K562 (cell line): ENCODE data around the gene ANKRD44. TPM values are rescaled to one million over a fixed set of nuclear protein-coding genes. Genes with fewer than 3 reads are reported as not detected.

Experiments used
- ATAC-seq: fragments of 200-7000 bp; cut with Tn5 transposase; 3 replicates; pipeline ENCODE4 v1.9.1; 2020; ENCODE audit warnings: moderate library complexity
- BruUV-seq: library from RNA; stranded (reverse); fragments of 400-500 nt; replicated peaks from 2 replicates; lab custom pipeline; 2021; lab: Mats Ljungman, UMichigan
- CTCF ChIA-PET: fragments of 300-600 bp; formaldehyde crosslinking; extraction: SDS; loops from one replicate; lab custom pipeline; 2021; ENCODE audit warnings: low intra/inter-chr PET ratio; lab: Yijun Ruan, JAX
- POLR2A ChIA-PET: fragments of 300-600, 350-650 bp; sonication (Branson Sonifier 250); formaldehyde crosslinking; extraction: SDS; loops from one replicate; lab custom pipeline; 2021; ENCODE audit warnings: antibody characterized with exemption, inconsistent platforms; lab: Yijun Ruan, JAX
- DNase-seq, 4 experiments: peaks; one replicate each; pipeline versions ENCODE4 v3.0.0 to v3.0.0-alpha.2; 2011 to 2018; ENCODE audit warnings: low spot score in 3 of 4, mixed read lengths in 3 of 4; ENCODE audit errors: extremely low read depth in 1 of 4
- FAIRE-seq: peaks from 2 replicates; lab custom pipeline; 2011; peaks lifted over from hg19 to GRCh38; lab: Jason Lieb, UNC
- H2AFZ ChIP-seq: 2 replicates; pipeline ENCODE4 v1.6.0; 2011; ENCODE audit warnings: low read depth, low read length, control low read depth, inconsistent platforms
- H3K27ac ChIP-seq: fragments of 200-600 bp; 3 replicates; pipeline ENCODE4 v1.8.0; 2011; ENCODE audit warnings: low read depth, mild to moderate bottlenecking, control low read depth, inconsistent platforms, low read length, moderate library complexity, mixed read lengths; ENCODE audit errors: extremely low read depth
- H3K27me3 ChIP-seq, 2 experiments: fragments of 300-600 bp in 1 of 2; 2 replicates in 1 of 2; 3 replicates in 1 of 2; pipeline versions ENCODE4 v1.6.0 to v1.8.0; 2011; ENCODE audit warnings: inconsistent platforms in 2 of 2, low read length in 2 of 2, mild to moderate bottlenecking in 1 of 2, mixed read lengths in 1 of 2, moderate library complexity in 1 of 2; ENCODE audit not compliant: control insufficient read depth in 2 of 2, insufficient read depth in 2 of 2
- H3K36me3 ChIP-seq: fragments of 300-600 bp; 3 replicates; pipeline ENCODE4 v1.8.0; 2011; ENCODE audit warnings: mild to moderate bottlenecking, low read length, inconsistent platforms; ENCODE audit not compliant: control insufficient read depth, insufficient read depth
- H3K4me1 ChIP-seq, 2 experiments: fragments of 200-600 bp in 1 of 2; replicated peaks in 1 of 2; 2 replicates in 1 of 2; 3 replicates in 1 of 2; pipeline versions ENCODE4 v1.5.1 to v1.8.0; 2011; ENCODE audit warnings: inconsistent platforms in 2 of 2, low read length in 2 of 2, mild to moderate bottlenecking in 1 of 2, mixed read lengths in 1 of 2, moderate library complexity in 1 of 2; ENCODE audit not compliant: control insufficient read depth in 2 of 2, insufficient read depth in 2 of 2
- H3K4me2 ChIP-seq: 2 replicates; pipeline ENCODE4 v1.6.1; 2011; ENCODE audit warnings: low read length, control low read depth, inconsistent platforms, mixed read lengths; ENCODE audit not compliant: insufficient read depth
- H3K4me3 ChIP-seq: fragments of 200-600 bp; sonication (generic), shearing (Covaris generic); 2 replicates; pipeline ENCODE4 v1.5.1; 2016; ENCODE audit warnings: control low read depth, inconsistent platforms
- H3K79me2 ChIP-seq: fragments of 200-600 bp; 3 replicates; pipeline ENCODE4 v1.8.0; 2011; ENCODE audit warnings: low read length, inconsistent platforms; ENCODE audit not compliant: control insufficient read depth, insufficient read depth
- H3K9ac ChIP-seq, 2 experiments: 2 replicates each; pipeline versions ENCODE4 v1.6.0 to v1.6.1; 2011; ENCODE audit warnings: low read depth in 2 of 2, low read length in 2 of 2, control low read depth in 1 of 2, inconsistent platforms in 1 of 2, mild to moderate bottlenecking in 1 of 2, mixed read lengths in 1 of 2; ENCODE audit not compliant: insufficient read depth in 1 of 2
- H3K9me1 ChIP-seq: one replicate; pipeline ENCODE4 v1.6.0; 2011; ENCODE audit warnings: inconsistent platforms, mild to moderate bottlenecking, low read length, moderate library complexity; ENCODE audit not compliant: control insufficient read depth, insufficient read depth
- H3K9me3 ChIP-seq: replicated peaks from 2 replicates; pipeline ENCODE4 v1.5.1; 2011; ENCODE audit warnings: low read depth, low read length, inconsistent platforms; ENCODE audit not compliant: control insufficient read depth, insufficient read depth
- H4K20me1 ChIP-seq: replicated peaks from 2 replicates; pipeline ENCODE4 v1.6.1; 2011; ENCODE audit warnings: low read length, inconsistent platforms, mixed read lengths; ENCODE audit not compliant: control insufficient read depth, insufficient read depth
- ARHGAP35 ChIP-seq: fragments of 450-650 bp; IDR thresholded peaks from 2 replicates; pipeline ENCODE4 v1.6.1; 2018; ENCODE audit not compliant: partially characterized antibody
- ARNT ChIP-seq, 2 experiments: fragments of 450-650 bp; IDR thresholded peaks; 2 replicates each; pipeline ENCODE4 v1.6.1; 2016; ENCODE audit warnings: mild to moderate bottlenecking in 1 of 2
- CBX8 ChIP-seq: fragments of 200-600 bp; sonication (generic); IDR thresholded peaks from 2 replicates; pipeline ENCODE4 v1.6.1; 2012; ENCODE audit warnings: borderline replicate concordance, mixed run types, low read depth, mild to moderate bottlenecking, moderate library complexity, mixed read lengths, low read length, control low read depth, inconsistent platforms; ENCODE audit not compliant: poor library complexity, severe bottlenecking; ENCODE audit errors: extremely low read depth
- CGGBP1 ChIP-seq: fragments of 250-450 bp; sonication (Bioruptor Pico); IDR thresholded peaks from 2 replicates; pipeline ENCODE4 v1.9.0; 2021; ENCODE audit warnings: mild to moderate bottlenecking
- ETV1 ChIP-seq: fragments of 450-650 bp; conservative IDR thresholded peaks from 2 replicates; pipeline ENCODE4 v1.6.1; 2016; ENCODE audit warnings: missing genetic modification characterization, control low read depth, low read depth, missing compliant biosample characterization
- HNRNPL ChIP-seq: fragments of 200-400 bp; formaldehyde crosslinking; IDR thresholded peaks from 2 replicates; pipeline ENCODE4 v1.6.1; 2017; ENCODE audit warnings: low read depth, mild to moderate bottlenecking, low read length
- NEUROD1 ChIP-seq: fragments of 150-350 bp; IDR thresholded peaks from 2 replicates; pipeline ENCODE4 v1.6.1; 2014; ENCODE audit warnings: borderline replicate concordance, low read length, low read depth; ENCODE audit not compliant: partially characterized antibody
- NR2C2 ChIP-seq, 2 experiments: fragments of 200-800 bp in 1 of 2; sonication (Bioruptor generic) in 1 of 2; sonication (generic) in 1 of 2; formaldehyde crosslinking in 1 of 2; IDR thresholded peaks; 2 replicates each; pipeline versions ENCODE4 v1.6.1 to v1.8.0; 2016 to 2022; ENCODE audit warnings: mild to moderate bottlenecking in 1 of 2, missing compliant biosample characterization in 1 of 2, missing genetic modification characterization in 1 of 2, missing genetic modification reagents in 1 of 2
- NR4A1 ChIP-seq, 2 experiments: fragments of 250-450 bp in 1 of 2; fragments of 450-650 bp in 1 of 2; sonication (Bioruptor Pico) in 1 of 2; IDR thresholded peaks; 2 replicates each; pipeline versions ENCODE4 v1.4.0 to v1.6.1; 2016 to 2020; ENCODE audit warnings: mild to moderate bottlenecking in 2 of 2, missing compliant biosample characterization in 1 of 2, missing genetic modification characterization in 1 of 2, moderate library complexity in 1 of 2
- PHF20 ChIP-seq: fragments of 450-650 bp; IDR thresholded peaks from 2 replicates; pipeline ENCODE4 v1.6.1; 2018; ENCODE audit not compliant: partially characterized antibody
- PRMT5 ChIP-seq: sonication (generic); formaldehyde crosslinking; IDR thresholded peaks from 2 replicates; pipeline ENCODE4 v1.5.0; 2020; ENCODE audit warnings: missing genetic modification reagents
- SMARCA5 ChIP-seq: fragments of 450-650 bp; IDR thresholded peaks from 2 replicates; pipeline ENCODE4 v1.6.1; 2016
- TBP ChIP-seq: optimal IDR thresholded peaks from 2 replicates; pipeline ENCODE3; 2011; ENCODE audit warnings: low read depth, low read length, improper control_type of control experiment
- TRIM28 ChIP-seq: fragments of 450-650 bp; IDR thresholded peaks from 2 replicates; pipeline ENCODE4 v1.6.1; 2017
- USF2 ChIP-seq: sonication (generic); formaldehyde crosslinking; IDR thresholded peaks from 2 replicates; pipeline ENCODE4 v1.5.0; 2020; ENCODE audit warnings: missing genetic modification reagents
- VEZF1 ChIP-seq: fragments of 200-800 bp; sonication (Bioruptor generic); IDR thresholded peaks from 2 replicates; pipeline ENCODE4 v1.6.1; 2017; ENCODE audit warnings: missing genetic modification characterization, missing compliant biosample characterization
- ZKSCAN3 ChIP-seq: fragments of 250-450 bp; sonication (Bioruptor Pico); IDR thresholded peaks from 2 replicates; pipeline ENCODE4 v1.4.0; 2020
- ZNF282 ChIP-seq: sonication (generic); formaldehyde crosslinking; IDR thresholded peaks from 2 replicates; pipeline ENCODE4 v1.8.1; 2023; ENCODE audit warnings: missing genetic modification reagents
- WGBS: fragments of 100-300 bp; shearing (Covaris generic); methylation state at CpG from one replicate; pipeline ENCODE4 v1.1.6; 2016; ENCODE audit warnings: low coverage, mixed read lengths; ENCODE audit not compliant: insufficient coverage; ENCODE audit errors: missing lambda C conversion rate; 5-methylcytosine and 5-hydroxymethylcytosine counted together
- in situ Hi-C: fragments of 300-500 bp; cut with MboI; formaldehyde crosslinking; loops from 4 replicates; pipeline ENCODE4 v1.15.0; 2018; ENCODE audit warnings: inconsistent platforms, mixed read lengths
- intact Hi-C: fragments of 100-400 bp; cut with micrococcal nuclease; formaldehyde crosslinking; loops from 2 replicates; pipeline ENCODE4 v1.14.2; 2022
- polyA plus RNA-seq, 8 experiments: library from polyadenylated mRNA; depleted of rRNA in 4 of 8; stranded (reverse) in 5 of 8; unstranded in 3 of 8; fragments of >200 nt; fragmentation: Nextera tagmentation in 2 of 8; fragmentation: Illumina TruSeq in 1 of 8; extraction: Ambion mirVana in 2 of 8; extraction: Trizol in 1 of 8; gene quantifications; 2 replicates each; pipeline versions ENCODE4 v1.2.1 to v1.2.3, GENCODE V29; 2011 to 2014; ENCODE audit warnings: inconsistent platforms in 1 of 8, missing spikeins in 1 of 8
- total RNA-seq, 7 experiments: library from RNA; depleted of rRNA in 6 of 7; stranded (reverse); fragments of >200 nt in 6 of 7; fragmentation: Illumina TruSeq in 2 of 7; extraction: Trizol in 2 of 7; gene quantifications; 2 replicates each; pipeline versions ENCODE4 v1.2.1 to v1.2.3, GENCODE V29; 2011 to 2021; ENCODE audit warnings: low replicate concordance in 1 of 7

ANKRD44 gene
- total and polyA plus RNA-seq, 9 of the 15 experiments (the other 6 are each of a cell fraction or from before 2014, with no cell fraction given): 0.03 to 0.64 (median 0.07) TPM; not detected in 3

GRCh38 chr2:197181491-197181890, 129.1 kb downstream of the ANKRD44 start:
- Histone ChIP-seq H4K20me1 (no peaks in the 10 kb centered on the region), H3K9ac (no peak overlapping the region), H3K79me2 (no peaks in the 10 kb centered on the region), H3K36me3 (no peaks in the 10 kb centered on the region), H3K4me3 (no peak overlapping the region), H3K4me2 (no peak overlapping the region), H3K27me3 (no peaks in the 10 kb centered on the region), H3K4me1 (no peaks in the 10 kb centered on the region), H3K9me1 (no peaks in the 10 kb centered on the region), H3K9me3 (no peaks in the 10 kb centered on the region), H3K27ac (no peak overlapping the region), H2AFZ (no peak overlapping the region)
- POLR2A ChIA-PET: no interaction called here
- FAIRE-seq (no peak), DNase-seq (no peak), ATAC-seq (no peak)
- no peak for TF ChIP-seq SMARCA5
- TF ChIP-seq USF2 (CRISPR knock-in tag): no peak
- TF ChIP-seq VEZF1 (CRISPR knock-in tag): no peak
- TF ChIP-seq ZKSCAN3 (CRISPR knock-in tag): no peak
- TF ChIP-seq NEUROD1: no peak
- TF ChIP-seq TRIM28: no peak
- no peak for TF ChIP-seq PRMT5 (CRISPR knock-in tag)
- TF ChIP-seq NR2C2 (CRISPR knock-in tag; IDR thresholded peaks at IDR 0.05): no peak
- no peak for TF ChIP-seq NR2C2 (tag; IDR thresholded peaks at IDR 0.05)
- TF ChIP-seq ETV1 (tag): no peak
- no peak for TF ChIP-seq NR4A1 (CRISPR knock-in tag; IDR thresholded peaks at IDR 0.05)
- TF ChIP-seq NR4A1 (tag; IDR thresholded peaks at IDR 0.05): no peak
- no peak for TF ChIP-seq CBX8
- TF ChIP-seq PHF20: no peak
- no peak for TF ChIP-seq ZNF282 (CRISPR knock-in tag)
- TF ChIP-seq ARHGAP35: no peak
- TF ChIP-seq CGGBP1 (CRISPR knock-in tag): no peak
- no peak for TF ChIP-seq TBP
- TF ChIP-seq ARNT (IDR thresholded peaks at IDR 0.05): no peak
- TF ChIP-seq HNRNPL: no peak
- BruUV-seq: no TSS peak
- CTCF ChIA-PET: no interaction called here
- intact Hi-C loops: no loop called here
- WGBS: 0% methylated on average over 5 of the region's 5 CpGs
- in situ Hi-C loops: no loop called here
